ENCODE results near the gene FRAS1. TPM values are rescaled to one million over a fixed set of nuclear protein-coding genes. Genes with fewer than 3 reads are reported as not detected.
"Not testable (repeated sequence)": the region's sequence is repeated elsewhere in the genome, so short reads cannot be mapped to it uniquely, and the experiment has no call there.

Gene FRAS1
- total and polyA plus RNA-seq, 2 donors (not counting 1 experiment from before 2014, with no cell fraction given): 0.03 to 0.12 TPM

- no CpG with 5 or more reads among the region's 2 CpGs for WGBS (ENCODE audit: insufficient coverage)
- Histone ChIP-seq H3K4me3 (ENCODE audit: control extremely low read depth in 1 of 5, extremely low read depth in 1 of 5, insufficient read depth in 1 of 5, low read depth in 2 of 5, low read length in 4 of 5) (no peak overlapping the region), H3K79me2 (ENCODE audit: control insufficient read depth, insufficient read depth, low read length) (no peaks in the 10 kb centered on the region), H3K4me1 (ENCODE audit: control insufficient read depth in 2 of 2, insufficient read depth in 2 of 2, low read length in 2 of 2) (no peaks in the 10 kb centered on the region), H2AFZ (ENCODE audit: insufficient read depth, low read depth, low read length, poor library complexity, severe bottlenecking) (no peak overlapping the region), H3K9ac (ENCODE audit: low read length) (no peak overlapping the region), H3K27me3 (replicated peaks in 1 of 4; ENCODE audit: control extremely low read depth in 1 of 4, control insufficient read depth in 3 of 4, insufficient read depth in 4 of 4, low read length in 3 of 4) (no peaks in the 10 kb centered on the region), H3K27ac (ENCODE audit: low read length in 2 of 2) (no peak overlapping the region), H3K4me2 (replicated peaks; ENCODE audit: low read depth, low read length, poor library complexity, severe bottlenecking) (no peak overlapping the region), H3K9me3 (ENCODE audit: control extremely low read depth in 1 of 3, control insufficient read depth in 2 of 3, insufficient read depth in 1 of 3, low read length in 2 of 3) (peaks cover 0 to 8% (median 1%) of the 10 kb centered on the region in 3 donors), H4K20me1 (ENCODE audit: control insufficient read depth, insufficient read depth, low read length, poor library complexity, severe bottlenecking) (no peaks in the 10 kb centered on the region), H3K36me3 (replicated peaks in 1 of 2; ENCODE audit: control extremely low read depth in 1 of 2, control insufficient read depth in 1 of 2, extremely low read depth in 1 of 2, insufficient read depth in 2 of 2, low read length in 1 of 2) (no peaks in the 10 kb centered on the region)
- no peak for TF ChIP-seq EZH2 (IDR thresholded peaks at IDR 0.05; ENCODE audit: borderline replicate concordance, insufficient read depth, low read depth, low read length, poor library complexity, severe bottlenecking)
- no peak for TF ChIP-seq CTCF (IDR thresholded peaks at IDR 0.05)
- Mint-ChIP-seq H3K27me3 (peaks cover 16% of the 10 kb centered on the region), H3K4me3 (no peak overlapping the region), H3K27ac (no peak overlapping the region), H3K9me3 (ENCODE audit: insufficient read depth) (peaks cover 6% of the 10 kb centered on the region), H3K4me1 (peaks cover 3% of the 10 kb centered on the region)
- DNase-seq: no peak
- intact Hi-C loops (cut with micrococcal nuclease): no loop called here
- ATAC-seq (ENCODE audit: low read depth): no peak
- ChIA-PET POLR2A (no interaction called here), CTCF (no interaction called here)
These were observed 193.4 kb downstream of the FRAS1 start for GRCh38 chr4:78250500-78250899.

DNA sequence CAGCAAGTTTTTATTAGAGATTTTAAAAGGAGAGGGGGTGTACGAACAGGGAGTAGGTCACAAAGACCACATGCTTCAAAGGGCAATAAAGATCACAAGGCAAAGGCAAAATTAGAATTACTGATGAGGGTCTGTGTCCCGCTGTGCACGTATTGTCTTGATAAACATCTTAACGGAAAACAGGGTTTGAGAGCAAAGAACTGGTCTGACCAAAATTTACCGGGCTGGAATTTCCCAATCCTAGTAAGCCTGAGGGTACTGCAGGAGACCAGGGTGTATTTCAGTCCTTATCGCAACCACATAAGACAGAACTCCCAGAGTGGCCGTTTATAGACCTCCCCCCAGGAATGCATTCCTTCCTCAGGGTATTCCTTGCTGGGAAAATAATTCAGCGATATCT lies 195.7 kb downstream of the FRAS1 start:
- not testable (repeated sequence) for H3K4me1 Mint-ChIP-seq

More for the DNA sequence above, 195.7 kb downstream of the FRAS1 start:
- DNase-seq; H3K9me3 ChIP-seq (ENCODE audit: control extremely low read depth in 1 of 3, control insufficient read depth in 2 of 3, insufficient read depth in 1 of 3, low read length in 2 of 3); H3K27me3 ChIP-seq (replicated peaks in 1 of 4; ENCODE audit: control extremely low read depth in 1 of 4, control insufficient read depth in 3 of 4, insufficient read depth in 4 of 4, low read length in 3 of 4); H3K4me2 ChIP-seq (replicated peaks; ENCODE audit: low read depth, low read length, poor library complexity, severe bottlenecking); H3K36me3 ChIP-seq (replicated peaks in 1 of 2; ENCODE audit: control extremely low read depth in 1 of 2, control insufficient read depth in 1 of 2, extremely low read depth in 1 of 2, insufficient read depth in 2 of 2, low read length in 1 of 2); H4K20me1 ChIP-seq (ENCODE audit: control insufficient read depth, insufficient read depth, low read length, poor library complexity, severe bottlenecking); H3K27ac Mint-ChIP-seq; H3K27ac ChIP-seq (ENCODE audit: low read length in 2 of 2); H3K9me3 Mint-ChIP-seq (ENCODE audit: insufficient read depth); POLR2A ChIA-PET; H3K4me1 ChIP-seq (ENCODE audit: control insufficient read depth in 2 of 2, insufficient read depth in 2 of 2, low read length in 2 of 2); CTCF ChIA-PET; H3K9ac ChIP-seq (ENCODE audit: low read length); H3K79me2 ChIP-seq (ENCODE audit: control insufficient read depth, insufficient read depth, low read length); ATAC-seq (ENCODE audit: low read depth); H3K4me3 ChIP-seq (ENCODE audit: control extremely low read depth in 1 of 5, extremely low read depth in 1 of 5, insufficient read depth in 1 of 5, low read depth in 2 of 5, low read length in 4 of 5); H3K27me3 Mint-ChIP-seq; H3K4me3 Mint-ChIP-seq; intact Hi-C loops (cut with micrococcal nuclease); H2AFZ ChIP-seq (ENCODE audit: insufficient read depth, low read depth, low read length, poor library complexity, severe bottlenecking): not testable (repeated sequence)
- WGBS (ENCODE audit: insufficient coverage): 94% methylated on average over 8 of the region's 8 CpGs
